Peyer's patch (tissue), 4 donors: ENCODE results near the gene ACER3. TPM values are rescaled to one million over a fixed set of nuclear protein-coding genes. Genes with fewer than 3 reads are reported as not detected.
A peak's percentile ranks its signal among the peaks of the same experiment; 100 is the strongest.
"Not testable (repeated sequence)": the region's sequence is repeated elsewhere in the genome, so short reads cannot be mapped to it uniquely, and the experiment has no call there.

Source experiments
- DNase-seq, 3 donors: peaks; one replicate each; pipeline ENCODE4 v3.0.0-alpha.2; 2017 to 2019
- H3K27ac ChIP-seq, 4 donors: fragments of 200-600 bp; sonication (generic); one replicate each; pipeline ENCODE4 v1.5.1; 2016 to 2019
- H3K27me3 ChIP-seq, 2 donors: fragments of 200-600 bp; sonication (generic); one replicate each; pipeline ENCODE4 v1.5.1; 2019
- H3K36me3 ChIP-seq, 3 donors: fragments of 200-600 bp; sonication (generic); one replicate each; pipeline ENCODE4 v1.5.1; 2016 to 2019
- H3K4me1 ChIP-seq, 4 donors: fragments of 200-600 bp; sonication (generic); one replicate each; pipeline ENCODE4 v1.5.1; 2016 to 2019
- H3K4me3 ChIP-seq, 4 donors: fragments of 200-600 bp; sonication (generic); 1 replicate in 3 of 4; 2 replicates in 1 of 4; pipeline ENCODE4 v1.5.1; 2016 to 2019; ENCODE audit warnings: mild to moderate bottlenecking in 1 of 4
- H3K9me3 ChIP-seq, 4 donors: fragments of 200-600 bp; sonication (generic); one replicate each; pipeline ENCODE4 v1.5.1; 2016 to 2019; ENCODE audit warnings: mild to moderate bottlenecking in 1 of 4
- CTCF ChIP-seq, 6 experiments: fragments of 450-650 bp in 4 of 6; fragments of 200-600 bp in 2 of 6; sonication (generic) in 1 of 6; IDR thresholded peaks; one replicate each; pipeline ENCODE4 v1.5.1; 2017 to 2019; ENCODE audit warnings: antibody characterized with exemption in 6 of 6, mild to moderate bottlenecking in 3 of 6, moderate library complexity in 1 of 6
- POLR2A ChIP-seq, 2 donors: fragments of 450-650 bp; IDR thresholded peaks; one replicate each; pipeline ENCODE4 v1.5.1; 2017; ENCODE audit warnings: antibody characterized with exemption in 2 of 2, mild to moderate bottlenecking in 2 of 2, moderate library complexity in 2 of 2
- total RNA-seq, 4 donors: library from RNA; depleted of rRNA; stranded (reverse); fragments of >200 nt; gene quantifications; one replicate each; pipeline ENCODE4 v1.1.0, GENCODE V29; 2016

ACER3 gene
- total RNA-seq, 4 donors from 2014 or later: 13.2 to 25.5 (median 19.8) TPM

GRCh38 chr11:76857781-76858410 lies 2.8 kb upstream of the ACER3 start:
- H3K4me3 ChIP-seq: no peak overlapping the region
- no peaks in the 10 kb centered on the region for H3K27me3 ChIP-seq
- H3K4me1 ChIP-seq: peaks cover 0 to 11% (median 0%) of the 10 kb centered on the region in 4 donors
- TF ChIP-seq CTCF (IDR thresholded peaks at IDR 0.05): no peak
- TF ChIP-seq POLR2A (IDR thresholded peaks at IDR 0.05): no peak
- DNase-seq: no peak
- no peak overlapping the region for H3K27ac ChIP-seq
- H3K36me3 ChIP-seq: no peaks in the 10 kb centered on the region
- no peaks in the 10 kb centered on the region for H3K9me3 ChIP-seq

GRCh38 chr11:76859708-76860227 lies 950 bp upstream of the ACER3 start:
- Histone ChIP-seq H3K27ac (peak overlapping the region in 3 of 4 donors; percentile 79 to 87 (median 86)), H3K4me3 (no peak overlapping the region), H3K27me3 (no peaks in the 10 kb centered on the region), H3K4me1 (peaks cover 0 to 24% (median 0%) of the 10 kb centered on the region in 4 donors), H3K36me3 (no peaks in the 10 kb centered on the region), H3K9me3 (no peaks in the 10 kb centered on the region)
- DNase-seq: no peak
- no peak for TF ChIP-seq POLR2A (IDR thresholded peaks at IDR 0.05)
- TF ChIP-seq CTCF (IDR thresholded peaks at IDR 0.05): no peak

GRCh38 chr11:76861490-76861953 lies 804 bp downstream of the ACER3 start:
- Histone ChIP-seq H3K27me3 (no peaks in the 10 kb centered on the region), H3K4me1 (peaks cover 0 to 24% (median 0%) of the 10 kb centered on the region in 4 donors), H3K4me3 (peak overlapping the region; percentile 63 to 89 (median 78)), H3K9me3 (no peaks in the 10 kb centered on the region), H3K36me3 (no peaks in the 10 kb centered on the region), H3K27ac (peak overlapping the region; percentile 79 to 87 (median 86))
- DNase-seq: no peak
- no peak for TF ChIP-seq CTCF (IDR thresholded peaks at IDR 0.05)
- no peak for TF ChIP-seq POLR2A (IDR thresholded peaks at IDR 0.05)

- H3K27ac ChIP-seq, H3K9me3 ChIP-seq, DNase-seq, H3K4me3 ChIP-seq, H3K36me3 ChIP-seq, H3K27me3 ChIP-seq: not testable (repeated sequence)
- H3K4me1 ChIP-seq: peaks cover 0 to 24% (median 0%) of the 10 kb centered on the region in 4 donors
These were observed 2.1 kb downstream of the ACER3 start for GRCh38 chr11:76862794-76863193.

- Histone ChIP-seq H3K36me3 (no peaks in the 10 kb centered on the region), H3K27ac (no peak overlapping the region), H3K27me3 (no peaks in the 10 kb centered on the region), H3K9me3 (no peaks in the 10 kb centered on the region), H3K4me3 (no peak overlapping the region), H3K4me1 (peaks cover 0 to 24% (median 0%) of the 10 kb centered on the region in 4 donors)
- no peak for DNase-seq
- TF ChIP-seq POLR2A (IDR thresholded peaks at IDR 0.05) (no peak), CTCF (IDR thresholded peaks at IDR 0.05) (no peak)
These were observed 2.6 kb downstream of the ACER3 start for GRCh38 chr11:76863196-76863777.
